Brain microvascular endothelial cell (primary cell): Measurements from ENCODE around the gene OBI1.

Experiments
- DNase-seq: peaks from one replicate; pipeline ENCODE4 v3.0.0-alpha.2; 2020
- H3K27ac ChIP-seq: fragments of 250-450 bp; sonication (Bioruptor Pico); 2 replicates; pipeline ENCODE4 v1.5.1; 2020; ENCODE audit warnings: mild to moderate bottlenecking, moderate library complexity
- H3K27me3 ChIP-seq: fragments of 250-450 bp; sonication (Bioruptor Pico); replicated peaks from 2 replicates; pipeline ENCODE4 v1.5.1; 2020; ENCODE audit warnings: mild to moderate bottlenecking
- H3K36me3 ChIP-seq: fragments of 250-450 bp; sonication (Bioruptor Pico); replicated peaks from 2 replicates; pipeline ENCODE4 v1.5.1; 2020; ENCODE audit warnings: mild to moderate bottlenecking
- H3K4me3 ChIP-seq: 2 replicates; pipeline ENCODE4 v1.5.1; 2011; ENCODE audit warnings: low read depth, mild to moderate bottlenecking, control low read depth, low read length, moderate library complexity
- CTCF ChIP-seq: IDR thresholded peaks from 2 replicates; pipeline ENCODE4 v1.5.1; 2011; ENCODE audit warnings: low read depth, mild to moderate bottlenecking, moderate library complexity, low read length, control low read depth, inconsistent platforms; ENCODE audit errors: missing control alignments
- in situ Hi-C: cut with HindIII; loops from 2 replicates; pipeline ENCODE4 v1.10.0; 2017; ENCODE audit warnings: low sequenced_read_pairs, low pct_ligation_motif_present

The OBI1 gene

GRCh38 chr13:78608688-78609463, 50.1 kb downstream of the OBI1 start:
- peaks cover 57% of the 10 kb centered on the region for H3K27me3 ChIP-seq
- no peak for DNase-seq
- no peak for TF ChIP-seq CTCF
- peak overlapping the region; percentile 47 for H3K4me3 ChIP-seq
- no peak overlapping the region for H3K27ac ChIP-seq
- no peaks in the 10 kb centered on the region for H3K36me3 ChIP-seq
- in situ Hi-C loops = no loop called here

- no peak overlapping the region for H3K27ac ChIP-seq
- DNase-seq = no peak
- TF ChIP-seq CTCF = no peak
- in situ Hi-C loops = no loop called here
- H3K36me3 ChIP-seq = no peaks in the 10 kb centered on the region
- no peak overlapping the region for H3K4me3 ChIP-seq
- H3K27me3 ChIP-seq = peaks cover 63% of the 10 kb centered on the region
Measured at GRCh38 chr13:78608252-78608687, 50.7 kb downstream of the OBI1 start.

- no peak for TF ChIP-seq CTCF
- Histone ChIP-seq H3K27ac (no peak overlapping the region), H3K4me3 (no peak overlapping the region), H3K36me3 (no peaks in the 10 kb centered on the region), H3K27me3 (peaks cover 70% of the 10 kb centered on the region)
- in situ Hi-C loops = no loop called here
- DNase-seq = no peak
Measured at GRCh38 chr13:78607409-78608251, 51.3 kb downstream of the OBI1 start.

- no peak for TF ChIP-seq CTCF
- Histone ChIP-seq H3K27ac (no peak overlapping the region), H3K27me3 (peaks cover 74% of the 10 kb centered on the region), H3K36me3 (no peaks in the 10 kb centered on the region), H3K4me3 (no peak overlapping the region)
- no peak for DNase-seq
- in situ Hi-C loops = no loop called here
Measured at GRCh38 chr13:78606471-78607408, 52.2 kb downstream of the OBI1 start.

GRCh38 chr13:78604782-78605611, 54.0 kb downstream of the OBI1 start:
- in situ Hi-C loops = no loop called here
- peak; percentile 17 for TF ChIP-seq CTCF
- peaks cover 85% of the 10 kb centered on the region for H3K27me3 ChIP-seq
- H3K36me3 ChIP-seq = no peaks in the 10 kb centered on the region
- H3K27ac ChIP-seq = no peak overlapping the region
- DNase-seq = no peak
- no peak overlapping the region for H3K4me3 ChIP-seq
